ENCODE results near the gene AUH.

AUH gene

GRCh38 chr9:91186632-91187108 is 175.0 kb downstream of the AUH start:
- H3K27me3 ChIP-seq, result no peaks in the 10 kb centered on the region
- intact Hi-C loops (cut with DNase I; ENCODE audit: low total_unique reads), result no loop called here
- DNase-seq, result peak in 1 of 2 donors; percentile 57
- peaks cover 0 to 13% (median under 1%) of the 10 kb centered on the region in 4 donors for H3K4me1 ChIP-seq
- H3K36me3 ChIP-seq, result no peaks in the 10 kb centered on the region
- no peaks in the 10 kb centered on the region for H3K9me3 ChIP-seq
- H3K4me3 ChIP-seq, result no peak overlapping the region
- TF ChIP-seq, protein P1, sequence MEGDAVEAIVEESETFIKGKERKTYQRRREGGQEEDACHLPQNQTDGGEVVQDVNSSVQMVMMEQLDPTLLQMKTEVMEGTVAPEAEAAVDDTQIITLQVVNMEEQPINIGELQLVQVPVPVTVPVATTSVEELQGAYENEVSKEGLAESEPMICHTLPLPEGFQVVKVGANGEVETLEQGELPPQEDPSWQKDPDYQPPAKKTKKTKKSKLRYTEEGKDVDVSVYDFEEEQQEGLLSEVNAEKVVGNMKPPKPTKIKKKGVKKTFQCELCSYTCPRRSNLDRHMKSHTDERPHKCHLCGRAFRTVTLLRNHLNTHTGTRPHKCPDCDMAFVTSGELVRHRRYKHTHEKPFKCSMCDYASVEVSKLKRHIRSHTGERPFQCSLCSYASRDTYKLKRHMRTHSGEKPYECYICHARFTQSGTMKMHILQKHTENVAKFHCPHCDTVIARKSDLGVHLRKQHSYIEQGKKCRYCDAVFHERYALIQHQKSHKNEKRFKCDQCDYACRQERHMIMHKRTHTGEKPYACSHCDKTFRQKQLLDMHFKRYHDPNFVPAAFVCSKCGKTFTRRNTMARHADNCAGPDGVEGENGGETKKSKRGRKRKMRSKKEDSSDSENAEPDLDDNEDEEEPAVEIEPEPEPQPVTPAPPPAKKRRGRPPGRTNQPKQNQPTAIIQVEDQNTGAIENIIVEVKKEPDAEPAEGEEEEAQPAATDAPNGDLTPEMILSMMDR (IDR thresholded peaks at IDR 0.05), result no peak
- no peak overlapping the region for H3K27ac ChIP-seq

DNA sequence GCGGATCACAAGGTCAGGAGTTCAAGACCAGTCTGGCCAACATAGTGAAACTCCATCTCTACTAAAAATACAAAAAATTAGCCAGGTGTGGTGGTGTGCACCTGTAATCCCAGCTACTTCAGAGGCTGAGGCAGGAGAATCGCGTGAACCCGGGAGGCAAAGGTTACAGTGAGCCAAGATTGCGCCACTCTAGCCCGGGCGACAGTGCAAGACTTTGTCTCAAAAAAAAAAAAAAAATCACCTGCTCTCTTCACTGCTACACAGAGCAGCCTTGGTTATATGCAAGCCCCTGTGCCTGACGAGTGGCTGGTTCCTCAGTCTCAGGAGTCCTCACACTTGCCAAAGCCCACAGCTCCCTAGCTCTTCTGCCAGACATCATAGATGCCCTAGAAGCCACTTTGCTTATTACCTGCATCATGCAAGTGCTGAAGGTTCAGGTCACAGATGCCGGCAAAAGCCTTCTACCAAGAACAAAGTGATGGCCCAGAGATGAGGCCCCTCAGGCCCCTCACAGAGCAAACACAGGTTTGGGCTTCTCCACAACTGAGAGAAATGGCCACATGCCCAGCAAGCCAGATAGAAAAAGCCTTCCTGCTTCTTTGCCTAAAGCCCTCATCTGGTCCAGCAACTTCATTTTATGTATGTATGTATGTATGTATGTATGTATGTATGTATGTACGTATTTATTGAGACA is 176.4 kb downstream of the AUH start:
- no peaks in the 10 kb centered on the region for H3K36me3 ChIP-seq
- no peak overlapping the region for H3K27ac ChIP-seq
- DNase-seq, result peak in 1 of 2 donors; percentile 29
- TF ChIP-seq, protein P1 (IDR thresholded peaks at IDR 0.05), result no peak
- no peaks in the 10 kb centered on the region for H3K9me3 ChIP-seq
- H3K27me3 ChIP-seq, result no peaks in the 10 kb centered on the region
- peaks cover 0 to 6% (median 0%) of the 10 kb centered on the region in 4 donors for H3K4me1 ChIP-seq
- H3K4me3 ChIP-seq, result no peak overlapping the region
- intact Hi-C loops (cut with DNase I; ENCODE audit: low total_unique reads), result no loop called here

- intact Hi-C loops (cut with DNase I; ENCODE audit: low total_unique reads), result no loop called here
- TF ChIP-seq, protein P1 (IDR thresholded peaks at IDR 0.05), result no peak
- peaks cover 0 to 7% (median under 1%) of the 10 kb centered on the region in 4 donors for H3K4me1 ChIP-seq
- H3K27me3 ChIP-seq, result no peaks in the 10 kb centered on the region
- H3K36me3 ChIP-seq, result no peaks in the 10 kb centered on the region
- peak in 1 of 2 donors; percentile 9 for DNase-seq
- H3K9me3 ChIP-seq, result no peaks in the 10 kb centered on the region
- no peak overlapping the region for H3K4me3 ChIP-seq
- H3K27ac ChIP-seq, result no peak overlapping the region
Measured at GRCh38 chr9:91182429-91183225, 179.1 kb downstream of the AUH start.

GRCh38 chr9:91181541-91181940 is 180.2 kb downstream of the AUH start:
- peak in 1 of 2 donors; percentile 21 for DNase-seq
- no peak overlapping the region for H3K4me3 ChIP-seq
- no peaks in the 10 kb centered on the region for H3K27me3 ChIP-seq
- no peaks in the 10 kb centered on the region for H3K9me3 ChIP-seq
- peaks cover 0 to 11% (median 0%) of the 10 kb centered on the region in 4 donors for H3K4me1 ChIP-seq
- H3K36me3 ChIP-seq, result no peaks in the 10 kb centered on the region
- intact Hi-C loops (cut with DNase I; ENCODE audit: low total_unique reads), result no loop called here
- no peak overlapping the region for H3K27ac ChIP-seq
- TF ChIP-seq, protein P1 (IDR thresholded peaks at IDR 0.05), result no peak

DNA sequence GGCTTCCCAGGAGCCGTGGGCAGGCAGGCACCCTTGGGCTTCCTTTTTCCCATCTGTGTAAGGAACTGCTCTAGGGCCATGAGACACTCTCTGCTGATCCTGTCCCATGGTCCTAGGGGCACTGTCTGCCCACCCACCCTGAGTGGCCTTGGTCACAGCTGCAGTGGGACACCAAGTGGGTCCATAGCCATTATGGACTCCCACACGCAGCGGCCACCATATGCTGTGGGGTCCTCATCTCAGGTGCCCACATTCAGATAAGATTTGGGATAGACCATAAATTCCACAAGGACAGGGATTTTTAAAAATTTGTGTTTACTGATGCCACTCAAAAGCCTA is 180.8 kb downstream of the AUH start:
- Histone ChIP-seq H3K9me3 (no peaks in the 10 kb centered on the region), H3K27me3 (no peaks in the 10 kb centered on the region), H3K27ac (no peak overlapping the region), H3K4me3 (no peak overlapping the region), H3K36me3 (no peaks in the 10 kb centered on the region), H3K4me1 (peaks cover 0 to 11% (median 0%) of the 10 kb centered on the region in 4 donors)
- DNase-seq, result no peak
- intact Hi-C loops (cut with DNase I; ENCODE audit: low total_unique reads), result no loop called here
- TF ChIP-seq, protein P1 (IDR thresholded peaks at IDR 0.05), result no peak
